ENCODE data around the gene MAGI1.

GRCh38 chr3:65385805-65386204 is 652.9 kb downstream of the MAGI1 start:
- no peak for TF ChIP-seq ZNF565 (CRISPR knock-in tag; conservative IDR thresholded peaks at IDR 0.05; ENCODE audit: low read depth)
- TF ChIP-seq RARB (CRISPR knock-in tag; IDR thresholded peaks at IDR 0.05), result no peak
- no peak for TF ChIP-seq ESRRG (CRISPR knock-in tag; IDR thresholded peaks at IDR 0.05)
- no peak for TF ChIP-seq GLIS3 (CRISPR knock-in tag; IDR thresholded peaks at IDR 0.05)
- TF ChIP-seq CREB5 (CRISPR knock-in tag; IDR thresholded peaks at IDR 0.05; ENCODE audit: low read depth), result no peak
- TF ChIP-seq ZFP3 (CRISPR knock-in tag; IDR thresholded peaks at IDR 0.05), result no peak
- TF ChIP-seq CSDC2 (CRISPR knock-in tag; IDR thresholded peaks at IDR 0.05), result no peak
- TF ChIP-seq ZNF70 (CRISPR knock-in tag; IDR thresholded peaks at IDR 0.05), result no peak
- TF ChIP-seq ZFP30 (CRISPR knock-in tag; IDR thresholded peaks at IDR 0.05), result no peak
- TF ChIP-seq CSRNP3 (CRISPR knock-in tag; IDR thresholded peaks at IDR 0.05), result no peak
- TF ChIP-seq ARNTL (CRISPR knock-in tag; IDR thresholded peaks at IDR 0.05; ENCODE audit: borderline replicate concordance, low read depth), result no peak
- TF ChIP-seq TSHZ2 (CRISPR knock-in tag; IDR thresholded peaks at IDR 0.05), result no peak
- TF ChIP-seq BACH2 (CRISPR knock-in tag; IDR thresholded peaks at IDR 0.05; ENCODE audit: borderline replicate concordance), result no peak
- TF ChIP-seq ISL1 (CRISPR knock-in tag; IDR thresholded peaks at IDR 0.05), result no peak
